ENCODE measurements around the gene OIP5.

GRCh38 chr15:41337047-41337446 lies 4.7 kb upstream of the OIP5 start:
- TF ChIP-seq CTCF (IDR thresholded peaks at IDR 0.05; ENCODE audit: poor library complexity, severe bottlenecking) (no peak), SMC3 (conservative IDR thresholded peaks at IDR 0.05; ENCODE audit: poor library complexity) (no peak), EZH2 (IDR thresholded peaks at IDR 0.05; ENCODE audit: borderline replicate concordance, insufficient read depth, low read length, poor library complexity, severe bottlenecking) (no peak), POLR2AphosphoS5 (IDR thresholded peaks at IDR 0.05) (no peak), RAD21 (conservative IDR thresholded peaks at IDR 0.05) (no peak), TAF1 (IDR thresholded peaks at IDR 0.05; ENCODE audit: low read depth) (no peak)

Measured in neural cell (in vitro differentiated cells).